GM19351 (cell line): ENCODE measurements around the gene CDC23.
A peak's percentile ranks its signal among the peaks of the same experiment; 100 is the strongest.
"Not testable (repeated sequence)": the region's sequence is repeated elsewhere in the genome, so short reads cannot be mapped to it uniquely, and the experiment has no call there.

Experiments used
- ATAC-seq: cut with Tn5 transposase; IDR thresholded peaks from one replicate; pipeline ENCODE4 v1.9.1; 2021; ENCODE audit warnings: mild to moderate bottlenecking, moderate library complexity; ENCODE audit not compliant: unreplicated experiment

The CDC23 gene

DNA sequence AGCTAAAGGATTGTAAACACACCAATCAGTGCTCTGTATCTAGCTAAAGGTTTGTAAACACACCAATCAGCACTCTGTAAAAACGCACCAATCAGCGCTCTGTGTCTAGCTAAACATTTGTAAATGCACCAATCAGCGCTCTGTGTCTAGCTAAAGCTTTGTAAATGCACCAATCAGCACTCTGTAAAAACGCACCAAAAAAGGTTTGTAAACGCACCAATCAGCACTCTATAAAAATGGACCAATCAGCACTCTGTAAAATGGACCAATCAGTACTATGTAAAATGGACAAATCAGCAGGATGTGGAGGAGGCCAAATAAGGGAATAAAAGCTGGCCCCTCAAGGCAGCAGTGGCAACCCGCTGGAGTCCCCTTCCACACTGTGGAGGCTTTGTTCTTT, 69.5 kb downstream of the CDC23 start:
- ATAC-seq, result not testable (repeated sequence)

DNA sequence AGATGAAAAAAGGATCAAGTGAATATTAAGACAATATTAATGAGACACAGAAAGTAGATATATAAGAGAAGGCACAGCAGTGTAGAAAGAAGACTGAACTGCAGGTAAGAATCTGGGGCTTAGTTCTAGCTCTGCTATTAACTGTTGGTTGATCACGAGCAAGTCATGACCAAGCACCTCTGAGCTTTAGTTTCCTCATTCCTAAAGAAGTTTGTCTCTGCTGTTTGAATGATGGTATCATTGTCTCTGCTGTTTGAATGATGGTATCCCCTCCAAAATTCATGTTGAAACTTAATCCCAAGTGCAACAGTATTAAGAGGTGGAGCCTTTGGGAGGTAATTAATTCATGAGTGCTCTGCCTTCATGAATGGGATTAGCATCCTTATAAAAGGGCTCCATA, 71.4 kb downstream of the CDC23 start:
- ATAC-seq, result no peak

DNA sequence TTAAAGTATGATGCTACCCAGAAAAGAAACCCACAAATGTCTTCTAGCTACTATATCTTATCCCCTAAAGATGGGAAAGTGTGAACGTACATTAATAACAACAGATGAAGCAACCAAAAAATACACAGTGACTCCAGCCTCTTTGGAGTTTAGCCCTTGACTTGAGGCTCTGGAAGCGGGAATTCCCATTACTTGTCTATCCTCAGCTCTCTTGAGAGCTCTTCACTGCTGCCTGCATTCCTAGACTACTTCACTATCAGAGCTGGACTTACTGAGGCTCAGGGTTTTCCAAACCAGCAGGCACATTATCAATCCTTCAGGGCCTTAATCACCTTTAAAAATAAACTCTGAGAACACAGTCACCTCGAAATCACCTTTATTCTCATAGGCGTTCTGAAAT, 72.9 kb downstream of the CDC23 start:
- no peak for ATAC-seq

DNA sequence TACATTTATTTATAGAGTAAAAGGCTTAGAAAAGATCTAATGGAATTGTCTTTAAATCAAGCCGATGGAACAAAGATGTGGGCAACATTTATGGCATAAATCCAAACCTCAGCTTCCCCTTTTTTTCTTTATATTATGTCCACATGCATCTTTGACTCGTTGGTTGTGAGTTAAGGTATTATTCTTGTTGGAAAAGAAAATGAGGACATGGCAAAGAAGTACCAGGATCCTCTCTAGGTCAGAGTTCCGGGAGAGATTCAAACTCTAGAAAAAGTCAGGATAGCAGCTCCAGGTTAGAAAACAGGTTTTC, 73.4 kb downstream of the CDC23 start:
- ATAC-seq, result no peak

DNA sequence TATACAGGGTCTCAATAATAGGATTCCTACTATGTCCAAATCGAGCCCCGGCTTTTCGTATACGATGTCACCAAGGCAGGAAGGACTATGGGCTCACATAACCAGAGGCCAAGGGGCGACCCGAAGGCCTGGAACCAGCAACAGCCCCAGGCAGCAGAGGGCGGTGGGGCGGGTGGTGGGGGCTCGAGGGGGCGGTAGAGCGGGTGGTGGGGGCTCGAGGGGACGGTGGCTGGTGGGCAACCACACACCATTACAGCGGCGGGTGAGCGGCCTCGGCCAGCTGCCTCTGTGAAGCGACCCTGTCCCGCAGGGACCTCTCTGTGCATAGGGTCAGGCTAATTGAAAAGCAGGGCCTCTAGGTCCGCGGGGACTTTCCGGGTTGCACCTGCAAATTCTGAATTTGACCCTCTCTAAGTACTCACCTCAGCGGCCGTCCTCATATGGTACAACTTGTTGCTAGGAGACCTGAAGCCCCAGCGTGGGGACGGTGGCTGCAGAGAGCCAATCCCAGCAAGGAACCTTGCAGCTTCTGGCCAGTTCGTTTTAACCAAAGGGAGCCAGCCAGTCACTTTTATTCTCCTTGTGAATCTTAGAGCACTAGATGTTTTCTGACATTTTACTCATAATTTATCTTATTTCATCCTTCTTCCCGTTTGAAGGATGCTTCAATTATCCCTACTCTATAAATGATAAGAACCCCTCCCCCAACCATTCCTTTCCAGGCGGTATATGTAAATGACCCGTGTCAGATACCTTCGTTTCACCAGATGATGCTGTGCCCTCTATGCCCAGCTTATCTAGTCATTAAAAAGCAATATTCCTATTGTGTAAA, 74.0 kb downstream of the CDC23 start, which contains the start of gene NME5:
Gene NME5, minus strand, starts transcription at position 480 of the 832 bp plus-strand sequence. CDS start 648 bp downstream, outside the sequence.
- peak; percentile 79 for ATAC-seq
